Gastroesophageal sphincter (tissue), 4 donors: ENCODE data around the gene WDR6. TPM values are rescaled to one million over a fixed set of nuclear protein-coding genes. Genes with fewer than 3 reads are reported as not detected.

ENCODE experiments used
- ATAC-seq: fragments of 150-250 bp; one replicate; pipeline ENCODE4 v1.9.1; 2016; ENCODE audit warnings: mild to moderate bottlenecking, moderate library complexity
- H3K27ac ChIP-seq, 4 donors: fragments of 200-600 bp; sonication (generic) in 3 of 4; 1 replicate in 3 of 4; 2 replicates in 1 of 4; pipeline ENCODE4 v1.5.1; 2016 to 2019
- H3K27me3 ChIP-seq: fragments of 200-600 bp; sonication (generic); one replicate; pipeline ENCODE4 v1.5.1; 2019
- H3K36me3 ChIP-seq, 2 donors: fragments of 200-600 bp; sonication (generic); one replicate each; pipeline ENCODE4 v1.5.1; 2019; ENCODE audit warnings: control low read depth in 1 of 2
- H3K4me1 ChIP-seq, 3 donors: fragments of 200-600 bp; sonication (generic); 1 replicate in 2 of 3; 2 replicates in 1 of 3; pipeline ENCODE4 v1.5.1; 2016 to 2019; ENCODE audit warnings: control low read depth in 2 of 3
- H3K4me3 ChIP-seq, 2 donors: fragments of 200-600 bp; sonication (generic); one replicate each; pipeline ENCODE4 v1.5.1; 2019; ENCODE audit warnings: mild to moderate bottlenecking in 1 of 2, moderate library complexity in 1 of 2
- H3K9me3 ChIP-seq, 3 donors: fragments of 200-600 bp; sonication (generic); one replicate each; pipeline ENCODE4 v1.5.1; 2017 to 2019; ENCODE audit warnings: control low read depth in 2 of 3
- EP300 ChIP-seq: sonication (generic); formaldehyde crosslinking; IDR thresholded peaks from one replicate; pipeline ENCODE4 v1.6.1; 2017; ENCODE audit warnings: antibody characterized with exemption, mild to moderate bottlenecking
- POLR2A ChIP-seq, 2 donors: fragments of 450-650 bp; IDR thresholded peaks; one replicate each; pipeline ENCODE4 v1.6.1; 2017; ENCODE audit warnings: antibody characterized with exemption in 2 of 2, mild to moderate bottlenecking in 2 of 2, moderate library complexity in 1 of 2
- POLR2AphosphoS5 ChIP-seq: sonication (generic); formaldehyde crosslinking; IDR thresholded peaks from one replicate; pipeline ENCODE4 v1.6.1; 2017; ENCODE audit warnings: antibody characterized with exemption
- WGBS, 2 donors: methylation state at CpG; one replicate each; pipeline ENCODE4 v1.1.5; 2018; ENCODE audit warnings: low coverage in 1 of 2; 5-methylcytosine and 5-hydroxymethylcytosine counted together
- total RNA-seq, 4 donors: library from RNA; depleted of rRNA; stranded (reverse); fragments of >200 nt; gene quantifications; one replicate each; pipeline ENCODE4 v1.1.0, GENCODE V29; 2016
- TF ChIP-seq, protein P1 (sequence below), 4 experiments: fragments of 200-600 bp in 2 of 4; fragments of 450-650 bp in 2 of 4; sonication (generic) in 1 of 4; IDR thresholded peaks; one replicate each; pipeline ENCODE4 v1.5.1; 2017 to 2019; ENCODE audit warnings: antibody characterized with exemption in 4 of 4, mild to moderate bottlenecking in 2 of 4, moderate library complexity in 2 of 4

The WDR6 gene
- total RNA-seq, 4 donors from 2014 or later: 61.5 to 110 (median 99.0) TPM

DNA sequence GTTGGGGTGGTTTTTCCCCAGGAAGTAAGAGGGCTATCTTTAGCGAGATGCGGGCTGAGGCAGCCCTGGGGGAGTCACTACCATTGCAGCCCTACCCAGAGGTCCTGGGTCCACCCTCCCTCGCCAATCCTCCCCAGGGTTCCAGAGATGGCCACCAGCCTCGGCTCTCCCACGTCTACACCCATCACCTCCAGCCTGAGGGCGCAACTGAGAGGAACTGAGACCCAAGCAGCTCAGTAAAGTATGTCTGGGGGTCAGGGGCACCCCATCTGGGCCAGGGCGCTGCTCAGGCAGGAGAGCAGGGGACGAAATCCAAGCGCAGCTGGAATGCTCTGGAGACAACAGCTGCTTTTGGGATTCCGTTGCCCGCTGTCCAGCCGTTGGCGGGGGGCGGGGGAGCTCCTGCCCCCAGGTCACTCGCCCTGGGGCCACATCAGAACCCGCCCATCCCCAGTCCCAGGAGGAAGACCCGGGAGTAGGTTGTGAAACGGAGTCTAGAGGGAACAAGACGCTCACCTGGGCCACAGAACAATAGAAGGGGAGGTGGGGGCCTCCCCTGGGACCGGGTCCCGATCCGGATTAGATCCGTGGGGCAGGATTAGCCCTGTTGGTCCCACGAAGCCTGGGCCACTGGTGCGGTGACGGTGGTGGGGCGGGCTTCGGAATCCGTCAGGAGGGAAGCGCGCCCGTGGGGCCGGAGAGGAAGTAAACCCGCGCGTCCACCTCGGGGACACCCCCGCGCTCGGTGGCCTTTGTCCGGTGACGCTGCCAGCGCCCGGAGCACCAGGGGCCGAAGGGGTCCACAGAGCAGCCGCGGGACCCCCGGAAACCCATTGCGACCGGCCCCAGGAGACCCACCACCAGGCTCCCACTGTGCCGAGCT is 13.4 kb downstream of the WDR6 start:
- no peak for ATAC-seq
- peaks cover 0 to 74% (median 28%) of the 10 kb centered on the region in 3 donors for H3K4me1 ChIP-seq

GRCh38 chr3:49021213-49021812 is 14.1 kb downstream of the WDR6 start:
- ATAC-seq: peak; percentile 91
- peaks cover 0 to 79% (median 28%) of the 10 kb centered on the region in 3 donors for H3K4me1 ChIP-seq
- H3K27me3 ChIP-seq: no peaks in the 10 kb centered on the region
- peaks cover 0 to 40% of the 10 kb centered on the region in 2 donors for H3K36me3 ChIP-seq
- WGBS, 2 donors: no CpG with 5 or more reads among the region's 60 CpGs
- no peaks in the 10 kb centered on the region for H3K9me3 ChIP-seq
- peak overlapping the region; percentile 98 to 100 (median 100) for H3K27ac ChIP-seq
- peak overlapping the region; percentile 52 to 96 for H3K4me3 ChIP-seq
- TF ChIP-seq POLR2A (IDR thresholded peaks at IDR 0.05) (peak; percentile 95 to 97), POLR2AphosphoS5 (peak; percentile 96), EP300 (no peak)
- TF ChIP-seq, protein P1, sequence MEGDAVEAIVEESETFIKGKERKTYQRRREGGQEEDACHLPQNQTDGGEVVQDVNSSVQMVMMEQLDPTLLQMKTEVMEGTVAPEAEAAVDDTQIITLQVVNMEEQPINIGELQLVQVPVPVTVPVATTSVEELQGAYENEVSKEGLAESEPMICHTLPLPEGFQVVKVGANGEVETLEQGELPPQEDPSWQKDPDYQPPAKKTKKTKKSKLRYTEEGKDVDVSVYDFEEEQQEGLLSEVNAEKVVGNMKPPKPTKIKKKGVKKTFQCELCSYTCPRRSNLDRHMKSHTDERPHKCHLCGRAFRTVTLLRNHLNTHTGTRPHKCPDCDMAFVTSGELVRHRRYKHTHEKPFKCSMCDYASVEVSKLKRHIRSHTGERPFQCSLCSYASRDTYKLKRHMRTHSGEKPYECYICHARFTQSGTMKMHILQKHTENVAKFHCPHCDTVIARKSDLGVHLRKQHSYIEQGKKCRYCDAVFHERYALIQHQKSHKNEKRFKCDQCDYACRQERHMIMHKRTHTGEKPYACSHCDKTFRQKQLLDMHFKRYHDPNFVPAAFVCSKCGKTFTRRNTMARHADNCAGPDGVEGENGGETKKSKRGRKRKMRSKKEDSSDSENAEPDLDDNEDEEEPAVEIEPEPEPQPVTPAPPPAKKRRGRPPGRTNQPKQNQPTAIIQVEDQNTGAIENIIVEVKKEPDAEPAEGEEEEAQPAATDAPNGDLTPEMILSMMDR (IDR thresholded peaks at IDR 0.05): no peak

More for the DNA sequence above, 13.4 kb downstream of the WDR6 start:
- peaks cover 0 to 40% of the 10 kb centered on the region in 2 donors for H3K36me3 ChIP-seq
- H3K4me3 ChIP-seq: peak overlapping the region; percentile 52 to 96
- 24% methylated on average over 3 of the region's 51 CpGs; no CpG with 5 or more reads in 1 of the 2 donors for WGBS, 2 donors
- TF ChIP-seq POLR2A (IDR thresholded peaks at IDR 0.05) (no peak), EP300 (no peak), POLR2AphosphoS5 (no peak)
- TF ChIP-seq, protein P1 (IDR thresholded peaks at IDR 0.05): no peak
- no peaks in the 10 kb centered on the region for H3K9me3 ChIP-seq
- H3K27me3 ChIP-seq: no peaks in the 10 kb centered on the region
- peak overlapping the region; percentile 98 to 100 (median 100) for H3K27ac ChIP-seq

DNA sequence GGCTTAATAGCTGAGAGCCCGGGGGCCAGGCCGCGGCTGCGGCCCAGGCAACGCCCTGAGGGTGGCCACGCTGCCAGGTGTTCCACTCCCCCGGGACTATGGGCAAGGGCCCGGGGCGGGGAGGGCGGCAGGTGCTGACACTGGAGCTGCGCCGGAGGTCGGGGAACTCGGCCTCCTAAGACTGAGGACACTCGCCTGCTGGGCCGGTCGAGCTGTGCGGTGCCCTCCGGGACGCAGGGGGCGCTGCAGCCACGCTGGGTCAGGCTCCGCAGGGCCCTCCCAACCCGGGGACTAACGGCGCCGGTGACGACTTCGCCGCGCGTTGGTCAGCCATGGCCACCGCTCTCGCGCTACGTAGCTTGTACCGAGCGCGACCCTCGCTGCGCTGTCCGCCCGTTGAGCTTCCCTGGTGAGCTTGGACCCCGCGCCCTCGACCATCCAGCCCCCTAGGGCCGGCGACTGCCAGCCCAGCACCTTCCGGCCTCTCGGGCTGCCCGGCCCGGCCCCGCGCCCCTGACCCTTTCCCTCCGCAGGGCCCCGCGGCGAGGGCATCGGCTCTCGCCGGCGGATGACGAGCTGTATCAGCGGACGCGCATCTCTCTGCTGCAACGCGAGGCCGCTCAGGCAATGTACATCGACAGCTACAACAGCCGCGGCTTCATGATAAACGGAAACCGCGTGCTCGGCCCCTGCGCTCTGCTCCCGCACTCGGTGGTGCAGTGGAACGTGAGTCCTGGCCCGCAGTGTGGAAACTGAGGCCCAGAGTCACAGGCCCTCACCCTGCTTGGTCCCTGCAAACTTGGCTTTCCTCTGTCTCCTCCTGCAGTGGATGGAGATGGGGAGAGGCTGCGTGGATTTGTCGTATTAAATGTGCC is 14.9 kb downstream of the WDR6 start, which contains the start of gene NDUFAF3:
Gene NDUFAF3 (plus strand): TSS at position 309 of the 875 bp plus-strand sequence. CDS start 24 bp downstream, at position 333.
- H3K4me3 ChIP-seq: peak within 1 kb of the TSS; percentile 52 to 96
- H3K4me1 ChIP-seq: peaks cover 0 to 74% (median 28%) of the 10 kb centered on the region in 3 donors
- peaks cover 0 to 43% of the 10 kb centered on the region in 2 donors for H3K36me3 ChIP-seq
- TF ChIP-seq EP300 (no peak), POLR2A (IDR thresholded peaks at IDR 0.05) (peak; percentile 94 to 96), POLR2AphosphoS5 (peak; percentile 95)
- TF ChIP-seq, protein P1 (IDR thresholded peaks at IDR 0.05): peak in 3 of 4 experiments; percentile 97 to 99 (median 99)
- peak; percentile 88 for ATAC-seq
- H3K27me3 ChIP-seq: no peaks in the 10 kb centered on the region
- H3K9me3 ChIP-seq: no peaks in the 10 kb centered on the region
- H3K27ac ChIP-seq: peak within 1 kb of the TSS; percentile 98 to 100 (median 100)
- no CpG with 5 or more reads among the region's 83 CpGs for WGBS, 2 donors

DNA sequence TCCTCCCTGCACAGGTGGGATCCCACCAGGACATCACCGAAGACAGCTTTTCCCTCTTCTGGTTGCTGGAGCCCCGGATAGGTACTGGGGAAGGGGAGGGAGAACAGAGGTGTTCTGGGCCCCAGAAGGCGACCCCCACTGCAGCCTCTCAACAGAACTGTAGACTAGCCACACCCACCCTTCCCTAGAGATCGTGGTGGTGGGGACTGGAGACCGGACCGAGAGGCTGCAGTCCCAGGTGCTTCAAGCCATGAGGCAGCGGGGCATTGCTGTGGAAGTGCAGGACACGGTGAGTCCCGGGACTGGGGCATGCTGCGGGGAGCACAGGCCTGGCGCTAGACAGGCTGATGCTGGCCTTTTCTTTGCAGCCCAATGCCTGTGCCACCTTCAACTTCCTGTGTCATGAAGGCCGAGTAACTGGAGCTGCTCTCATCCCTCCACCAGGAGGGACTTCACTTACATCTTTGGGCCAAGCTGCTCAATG is 15.5 kb downstream of the WDR6 start:
- Histone ChIP-seq H3K4me1 (peaks cover 0 to 73% (median 22%) of the 10 kb centered on the region in 3 donors), H3K9me3 (no peaks in the 10 kb centered on the region), H3K4me3 (peak overlapping the region; percentile 52 to 96), H3K27me3 (no peaks in the 10 kb centered on the region), H3K36me3 (peaks cover 0 to 49% of the 10 kb centered on the region in 2 donors), H3K27ac (peak overlapping the region; percentile 98 to 100 (median 100))
- TF ChIP-seq EP300 (no peak), POLR2A (IDR thresholded peaks at IDR 0.05) (no peak), POLR2AphosphoS5 (no peak)
- TF ChIP-seq, protein P1 (IDR thresholded peaks at IDR 0.05): no peak
- ATAC-seq: no peak
- 0 to 24% methylated on average over 1 to 3 of the region's 12 CpGs for WGBS, 2 donors
